Fibroblast of lung (primary cell): ENCODE results near the gene SPATA9. TPM values are rescaled to one million over a fixed set of nuclear protein-coding genes. Genes with fewer than 3 reads are reported as not detected.
"Not testable (repeated sequence)": the region's sequence is repeated elsewhere in the genome, so short reads cannot be mapped to it uniquely, and the experiment has no call there.

Experiments used
- DNase-seq, 2 donors: peaks; one replicate each; pipeline versions ENCODE4 v3.0.0 to v3.0.0-alpha.2; 2010; ENCODE audit warnings: low read depth in 2 of 2
- H2AFZ ChIP-seq: 2 replicates; pipeline ENCODE4 v1.5.1; 2012; ENCODE audit warnings: low read length, control low read depth, inconsistent platforms
- H3K27ac ChIP-seq: 2 replicates; pipeline ENCODE4 v1.5.1; 2011; ENCODE audit warnings: low read length, control low read depth; ENCODE audit not compliant: insufficient read depth
- H3K27me3 ChIP-seq: 2 replicates; pipeline ENCODE4 v1.5.1; 2011; ENCODE audit warnings: mild to moderate bottlenecking, low read length; ENCODE audit not compliant: control insufficient read depth, insufficient read depth
- H3K36me3 ChIP-seq: 2 replicates; pipeline ENCODE4 v1.5.1; 2011; ENCODE audit warnings: low read length; ENCODE audit not compliant: control insufficient read depth, insufficient read depth
- H3K4me1 ChIP-seq: 2 replicates; pipeline ENCODE4 v1.5.1; 2011; ENCODE audit warnings: low read length; ENCODE audit not compliant: control insufficient read depth, insufficient read depth; ENCODE audit errors: extremely low read depth
- H3K4me2 ChIP-seq: 2 replicates; pipeline ENCODE4 v1.5.1; 2011; ENCODE audit warnings: low read length, control low read depth; ENCODE audit not compliant: insufficient read depth; ENCODE audit errors: extremely low read depth
- H3K4me3 ChIP-seq, 4 experiments: fragments of 200-600 bp in 1 of 4; sonication (generic) in 1 of 4; replicated peaks in 1 of 4; 2 replicates each; pipeline ENCODE4 v1.5.1; 2011 to 2016; ENCODE audit warnings: low read length in 4 of 4, low read depth in 3 of 4, mild to moderate bottlenecking in 3 of 4, control low read depth in 2 of 4, inconsistent platforms in 1 of 4, mixed read lengths in 1 of 4; ENCODE audit not compliant: insufficient read depth in 1 of 4; ENCODE audit errors: control extremely low read depth in 1 of 4
- H3K79me2 ChIP-seq: 2 replicates; pipeline ENCODE4 v1.5.1; 2012; ENCODE audit warnings: mild to moderate bottlenecking, low read length, inconsistent platforms; ENCODE audit not compliant: control insufficient read depth, insufficient read depth
- H3K9ac ChIP-seq: 2 replicates; pipeline ENCODE4 v1.5.1; 2011; ENCODE audit warnings: mild to moderate bottlenecking, low read length, control low read depth; ENCODE audit not compliant: insufficient read depth
- H3K9me3 ChIP-seq: 2 replicates; pipeline ENCODE4 v1.5.1; 2012; ENCODE audit warnings: low read depth, low read length; ENCODE audit not compliant: control insufficient read depth, insufficient read depth
- H4K20me1 ChIP-seq: 2 replicates; pipeline ENCODE4 v1.5.1; 2011; ENCODE audit warnings: low read length; ENCODE audit not compliant: control insufficient read depth, insufficient read depth; ENCODE audit errors: extremely low read depth
- EZH2 ChIP-seq: IDR thresholded peaks from 2 replicates; pipeline ENCODE4 v1.5.1; 2012; ENCODE audit warnings: low read length, control low read depth, mild to moderate bottlenecking; ENCODE audit errors: missing control alignments
- polyA plus RNA-seq, 2 donors: library from polyadenylated mRNA; depleted of rRNA in 1 of 2; stranded (reverse) in 1 of 2; unstranded in 1 of 2; fragments of >200 nt; gene quantifications; 2 replicates each; pipeline ENCODE4 v1.2.1, GENCODE V29; 2011 to 2012; ENCODE audit warnings: missing spikeins in 1 of 2
- total RNA-seq: library from RNA; depleted of rRNA; stranded (reverse); fragments of >200 nt; gene quantifications from 2 replicates; pipeline ENCODE4 v1.2.1, GENCODE V29; 2014
- TF ChIP-seq, protein P1 (sequence below), 2 donors: IDR thresholded peaks in 1 of 2; conservative IDR thresholded peaks in 1 of 2; 1 replicate in 1 of 2; 2 replicates in 1 of 2; pipeline ENCODE4 v1.5.1; 2011 to 2012; ENCODE audit warnings: low read length in 2 of 2, control low read depth in 1 of 2, inconsistent platforms in 1 of 2, low read depth in 1 of 2, mild to moderate bottlenecking in 1 of 2

SPATA9 gene
- total and polyA plus RNA-seq, 2 donors (not counting 1 experiment from before 2014, with no cell fraction given): 0.66 to 1.7 TPM

DNA sequence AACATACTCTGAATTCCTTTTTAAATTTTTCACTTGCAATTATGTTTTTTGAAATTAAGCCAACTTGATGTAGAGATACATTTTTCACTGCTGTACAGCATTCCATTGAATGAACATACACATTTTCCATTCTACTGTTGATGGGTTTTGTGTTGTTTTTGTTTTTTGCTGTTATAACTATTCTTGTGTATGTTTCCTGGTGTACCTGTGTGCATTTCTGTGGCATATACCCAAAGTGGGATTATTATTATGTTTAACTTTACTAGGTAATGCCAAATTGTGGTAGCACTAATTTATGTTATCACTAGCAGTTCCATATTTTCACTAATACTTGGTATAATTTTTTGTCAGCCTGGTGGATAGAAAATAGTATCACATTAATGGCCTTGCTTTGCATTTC, 33.5 kb downstream of the SPATA9 start:
- Histone ChIP-seq H3K27ac (no peak overlapping the region), H3K4me3 (no peak overlapping the region), H3K4me1 (peaks cover 2% of the 10 kb centered on the region), H2AFZ (no peak overlapping the region), H3K27me3 (no peaks in the 10 kb centered on the region), H3K4me2 (no peak overlapping the region), H3K36me3 (no peaks in the 10 kb centered on the region), H3K9ac (no peak overlapping the region), H3K79me2 (no peaks in the 10 kb centered on the region), H4K20me1 (no peaks in the 10 kb centered on the region), H3K9me3 (no peaks in the 10 kb centered on the region)
- TF ChIP-seq, protein P1, sequence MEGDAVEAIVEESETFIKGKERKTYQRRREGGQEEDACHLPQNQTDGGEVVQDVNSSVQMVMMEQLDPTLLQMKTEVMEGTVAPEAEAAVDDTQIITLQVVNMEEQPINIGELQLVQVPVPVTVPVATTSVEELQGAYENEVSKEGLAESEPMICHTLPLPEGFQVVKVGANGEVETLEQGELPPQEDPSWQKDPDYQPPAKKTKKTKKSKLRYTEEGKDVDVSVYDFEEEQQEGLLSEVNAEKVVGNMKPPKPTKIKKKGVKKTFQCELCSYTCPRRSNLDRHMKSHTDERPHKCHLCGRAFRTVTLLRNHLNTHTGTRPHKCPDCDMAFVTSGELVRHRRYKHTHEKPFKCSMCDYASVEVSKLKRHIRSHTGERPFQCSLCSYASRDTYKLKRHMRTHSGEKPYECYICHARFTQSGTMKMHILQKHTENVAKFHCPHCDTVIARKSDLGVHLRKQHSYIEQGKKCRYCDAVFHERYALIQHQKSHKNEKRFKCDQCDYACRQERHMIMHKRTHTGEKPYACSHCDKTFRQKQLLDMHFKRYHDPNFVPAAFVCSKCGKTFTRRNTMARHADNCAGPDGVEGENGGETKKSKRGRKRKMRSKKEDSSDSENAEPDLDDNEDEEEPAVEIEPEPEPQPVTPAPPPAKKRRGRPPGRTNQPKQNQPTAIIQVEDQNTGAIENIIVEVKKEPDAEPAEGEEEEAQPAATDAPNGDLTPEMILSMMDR (conservative IDR thresholded peaks at IDR 0.05 in 1 of 2, IDR thresholded peaks at IDR 0.05 in 1 of 2; ENCODE audit: low read depth in 1 of 2, low read length in 2 of 2): no peak
- TF ChIP-seq EZH2: no peak
- DNase-seq: no peak

DNA sequence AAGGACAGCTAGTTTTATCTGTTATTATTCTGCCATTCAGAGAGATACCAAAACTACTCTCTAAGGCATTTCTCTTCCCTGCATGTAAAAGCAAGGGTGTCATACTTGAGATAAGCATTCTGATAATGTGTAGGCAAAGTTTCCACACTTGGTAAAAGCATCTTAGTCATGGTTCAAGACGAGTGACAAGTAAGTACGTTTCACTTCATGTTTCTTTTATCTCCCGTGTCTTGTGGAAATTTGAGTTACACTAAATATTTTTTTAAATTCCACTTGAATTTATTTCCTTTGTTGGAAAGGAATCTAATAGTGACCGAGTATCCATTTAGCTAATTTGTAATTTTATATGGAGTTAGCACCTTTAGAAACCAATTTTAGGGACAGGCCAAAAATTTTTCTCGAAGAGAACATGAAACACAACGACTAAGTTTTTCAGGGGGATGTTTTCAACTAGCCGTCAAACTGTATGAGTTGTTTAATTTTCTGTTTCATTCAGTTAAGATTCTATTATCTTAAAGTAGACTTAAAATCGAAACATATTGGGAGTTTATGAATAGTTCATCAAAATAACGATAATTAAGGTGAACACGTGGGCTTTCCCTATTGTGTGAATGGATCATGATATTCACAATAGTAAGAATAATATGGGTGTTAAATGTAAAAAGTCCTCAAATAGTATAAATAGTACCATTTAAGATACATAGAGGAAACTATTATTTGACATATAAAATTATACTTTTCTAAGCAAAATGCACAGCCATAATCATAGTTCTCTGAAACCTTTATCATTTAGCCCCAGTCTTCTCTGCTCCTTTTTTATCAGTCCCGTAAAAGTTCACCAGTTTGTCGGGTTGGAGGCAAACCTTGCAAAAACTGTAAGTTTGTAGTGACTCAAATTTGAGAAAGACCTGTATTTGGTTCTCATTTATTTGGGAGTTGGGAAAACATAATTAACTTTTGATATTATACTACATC, 34.6 kb downstream of the SPATA9 start:
- no peak overlapping the region for H3K27ac ChIP-seq
- H3K36me3 ChIP-seq: no peaks in the 10 kb centered on the region
- H3K9ac ChIP-seq: no peak overlapping the region
- H3K4me3 ChIP-seq: peak overlapping the region in 1 of 4 experiments; percentile 62
- TF ChIP-seq, protein P1 (conservative IDR thresholded peaks at IDR 0.05 in 1 of 2, IDR thresholded peaks at IDR 0.05 in 1 of 2; ENCODE audit: low read depth in 1 of 2, low read length in 2 of 2): no peak
- TF ChIP-seq EZH2: no peak
- no peak overlapping the region for H2AFZ ChIP-seq
- no peak overlapping the region for H3K4me2 ChIP-seq
- H3K79me2 ChIP-seq: no peaks in the 10 kb centered on the region
- no peaks in the 10 kb centered on the region for H3K27me3 ChIP-seq
- H4K20me1 ChIP-seq: no peaks in the 10 kb centered on the region
- no peaks in the 10 kb centered on the region for H3K9me3 ChIP-seq
- H3K4me1 ChIP-seq: peaks cover 2% of the 10 kb centered on the region
- peak; percentile 23 to 39 for DNase-seq

DNA sequence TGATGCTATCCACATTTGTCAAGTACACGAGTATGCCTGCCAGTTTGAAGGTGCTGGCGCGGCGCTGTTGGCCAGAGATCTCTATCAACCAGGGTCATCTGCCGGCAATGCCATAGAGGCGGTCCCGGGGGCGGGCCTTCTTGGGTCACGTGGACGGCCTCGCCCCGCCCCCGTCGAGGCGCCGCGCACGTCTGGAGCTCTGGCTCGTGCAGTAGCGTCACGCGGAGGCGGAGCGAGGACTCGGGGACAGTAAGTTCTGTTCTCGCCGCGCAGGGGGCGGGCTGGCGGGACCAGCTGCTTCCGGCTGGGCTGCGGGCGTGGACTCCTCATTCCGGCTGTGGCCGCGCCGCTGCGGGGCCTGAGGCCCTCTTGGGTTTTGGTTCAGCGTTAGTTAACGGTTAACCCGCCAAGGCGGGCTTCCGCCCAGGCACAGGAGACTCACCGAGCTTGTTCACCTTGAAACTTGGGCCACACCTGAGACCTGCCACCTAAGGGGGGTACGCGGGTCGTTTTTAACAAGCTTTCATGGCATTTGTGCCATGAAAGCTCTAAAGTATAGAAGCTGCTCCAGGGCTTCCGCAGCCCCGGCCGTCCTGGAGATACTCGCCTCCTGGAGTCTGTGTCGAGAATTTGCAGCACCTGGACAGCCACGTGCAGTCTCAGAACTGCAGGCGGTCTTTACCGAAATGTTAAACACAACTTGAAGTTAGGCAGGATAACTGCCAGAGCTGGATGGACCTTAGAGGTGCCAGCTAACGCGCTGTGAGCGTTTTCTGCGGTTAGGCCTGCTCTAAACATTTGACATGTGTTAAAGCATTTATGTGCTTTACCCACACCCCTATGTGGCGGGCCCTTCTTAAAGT, 36.0 kb downstream of the SPATA9 start, which contains the start of gene RFESD:
Gene RFESD (plus strand): TSS at position 209 of the 863 bp plus-strand sequence. CDS start 5,495 bp downstream, outside the sequence.
- Histone ChIP-seq H3K4me2 (peak within 1 kb of the TSS; percentile 90), H2AFZ (peak within 1 kb of the TSS; percentile 66), H3K36me3 (no peaks in the 10 kb centered on the region), H3K27ac (peak within 1 kb of the TSS; percentile 85), H3K4me3 (peak within 1 kb of the TSS; percentile 50 to 69 (median 58)), H3K4me1 (peaks cover 2% of the 10 kb centered on the region), H3K9ac (peak within 1 kb of the TSS; percentile 65), H3K9me3 (no peaks in the 10 kb centered on the region), H4K20me1 (no peaks in the 10 kb centered on the region), H3K27me3 (no peaks in the 10 kb centered on the region), H3K79me2 (no peaks in the 10 kb centered on the region)
- TF ChIP-seq, protein P1 (conservative IDR thresholded peaks at IDR 0.05 in 1 of 2, IDR thresholded peaks at IDR 0.05 in 1 of 2; ENCODE audit: low read depth in 1 of 2, low read length in 2 of 2): peak in 1 of 2 donors; percentile 14
- TF ChIP-seq EZH2: no peak
- peak; percentile 95 to 97 for DNase-seq

DNA sequence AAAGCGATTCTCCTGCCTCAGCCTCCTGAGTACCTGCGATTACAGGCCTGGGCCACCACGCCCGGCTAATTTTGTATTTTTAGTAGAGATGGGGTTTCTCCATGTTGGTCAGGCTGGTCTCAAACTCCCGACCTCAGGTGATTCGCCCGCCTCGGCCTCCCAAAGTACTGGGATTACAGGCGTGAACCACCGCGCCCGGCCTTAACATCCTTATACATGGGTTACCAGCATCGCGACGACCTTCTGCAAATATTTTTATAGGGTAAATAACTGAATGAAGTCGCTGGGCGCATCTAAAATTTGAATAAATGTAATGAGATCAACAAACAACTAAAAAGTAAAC, 36.6 kb downstream of the SPATA9 start:
- not testable (repeated sequence) for H3K27me3 ChIP-seq, H3K9ac ChIP-seq, H3K79me2 ChIP-seq, H3K36me3 ChIP-seq, H4K20me1 ChIP-seq, H3K9me3 ChIP-seq, H3K27ac ChIP-seq, DNase-seq, H3K4me1 ChIP-seq, H2AFZ ChIP-seq
- H3K4me3 ChIP-seq: peak overlapping the region in 2 of 4 experiments; percentile 9 to 69
- H3K4me2 ChIP-seq: peak overlapping the region; percentile 64
